Hepatocyte (in vitro differentiated cells): Measurements from ENCODE around the gene MB. TPM values are rescaled to one million over a fixed set of nuclear protein-coding genes. Genes with fewer than 3 reads are reported as not detected.

Experiments used
- DNase-seq: peaks from one replicate; pipeline ENCODE4 v3.0.0-alpha.2; 2016; ENCODE audit warnings: low spot score
- H2AFZ ChIP-seq: fragments of 200-600 bp; sonication (generic); 2 replicates; pipeline ENCODE4 v1.6.0; 2016; ENCODE audit warnings: antibody characterized with exemption, mild to moderate bottlenecking
- H3K27ac ChIP-seq: fragments of 200-600 bp; sonication (generic); 2 replicates; pipeline ENCODE4 v1.5.1; 2016; ENCODE audit warnings: mild to moderate bottlenecking
- H3K27me3 ChIP-seq: fragments of 200-600 bp; sonication (generic); 2 replicates; pipeline ENCODE4 v1.6.1; 2016
- H3K36me3 ChIP-seq: fragments of 200-600 bp; sonication (generic); replicated peaks from 2 replicates; pipeline ENCODE4 v1.5.1; 2016; ENCODE audit warnings: low read depth; ENCODE audit not compliant: insufficient read depth
- H3K4me1 ChIP-seq: fragments of 200-600 bp; sonication (generic); 2 replicates; pipeline ENCODE4 v1.5.1; 2016; ENCODE audit warnings: mild to moderate bottlenecking, moderate library complexity; ENCODE audit not compliant: insufficient read depth
- H3K4me2 ChIP-seq: fragments of 200-600 bp; sonication (generic); 2 replicates; pipeline ENCODE4 v1.6.0; 2016
- H3K4me3 ChIP-seq: fragments of 200-600 bp; sonication (generic); 2 replicates; pipeline ENCODE4 v1.5.1; 2016; ENCODE audit warnings: mild to moderate bottlenecking
- H3K79me2 ChIP-seq: fragments of 200-600 bp; sonication (generic); 2 replicates; pipeline ENCODE4 v1.6.0; 2017; ENCODE audit warnings: mild to moderate bottlenecking
- H3K9me2 ChIP-seq: fragments of 200-600 bp; sonication (generic); replicated peaks from 2 replicates; pipeline ENCODE4 v1.6.0; 2017; ENCODE audit warnings: mild to moderate bottlenecking; ENCODE audit not compliant: insufficient read depth
- H3K9me3 ChIP-seq: fragments of 200-600 bp; sonication (generic); 2 replicates; pipeline ENCODE4 v1.5.1; 2016; ENCODE audit warnings: low read depth, mild to moderate bottlenecking
- H4K20me1 ChIP-seq: fragments of 200-600 bp; sonication (generic); 2 replicates; pipeline ENCODE4 v1.6.0; 2016; ENCODE audit warnings: mild to moderate bottlenecking; ENCODE audit not compliant: insufficient read depth, poor library complexity, severe bottlenecking
- CTCF ChIP-seq: fragments of 200-600 bp; sonication (generic); IDR thresholded peaks from 2 replicates; pipeline ENCODE4 v1.5.1; 2016; ENCODE audit warnings: antibody characterized with exemption, mild to moderate bottlenecking; ENCODE audit not compliant: poor library complexity
- EZH2 ChIP-seq: fragments of 200-600 bp; sonication (generic); IDR thresholded peaks from 2 replicates; pipeline ENCODE4 v1.6.1; 2016; ENCODE audit warnings: antibody characterized with exemption, mild to moderate bottlenecking, borderline replicate concordance
- EZH2phosphoT487 ChIP-seq: fragments of 200-600 bp; sonication (generic); IDR thresholded peaks from one replicate; pipeline ENCODE4 v1.6.1; 2018; ENCODE audit warnings: antibody characterized with exemption, mild to moderate bottlenecking, low read depth, moderate library complexity; ENCODE audit not compliant: unreplicated experiment, severe bottlenecking
- WGBS: methylation state at CpG from one replicate; pipeline ENCODE4 v1.1.6; 2016; ENCODE audit warnings: low lambda C conversion rate; ENCODE audit errors: missing lambda C conversion rate; 5-methylcytosine and 5-hydroxymethylcytosine counted together
- polyA plus RNA-seq: library from polyadenylated mRNA; unstranded; fragments of >200 nt; fragmentation: Nextera tagmentation; extraction: Ambion mirVana; gene quantifications from 2 replicates; pipeline ENCODE4 v1.2.1, GENCODE V29; 2016
- total RNA-seq: library from RNA; depleted of rRNA; stranded (reverse); fragments of >200 nt; gene quantifications from 2 replicates; pipeline ENCODE4 v1.2.3, GENCODE V29; 2014

MB gene
- total and polyA plus RNA-seq, 2 experiments from 2014 or later: 0.64 TPM; not detected in 1

GRCh38 chr22:35601013-35601580, 16.0 kb downstream of the MB start:
- no peak for TF ChIP-seq EZH2
- H4K20me1 ChIP-seq: no peaks in the 10 kb centered on the region
- no peak overlapping the region for H3K4me2 ChIP-seq
- H3K36me3 ChIP-seq: no peaks in the 10 kb centered on the region
- no peak overlapping the region for H3K27ac ChIP-seq
- no peaks in the 10 kb centered on the region for H3K79me2 ChIP-seq
- WGBS: 96% methylated on average over 5 of the region's 5 CpGs
- no peak for DNase-seq
- no peaks in the 10 kb centered on the region for H3K9me2 ChIP-seq
- no peaks in the 10 kb centered on the region for H3K27me3 ChIP-seq
- H2AFZ ChIP-seq: no peak overlapping the region
- no peak overlapping the region for H3K4me3 ChIP-seq
- H3K4me1 ChIP-seq: no peaks in the 10 kb centered on the region
- H3K9me3 ChIP-seq: no peaks in the 10 kb centered on the region

GRCh38 chr22:35600476-35600875, 16.7 kb downstream of the MB start:
- WGBS: 84% methylated on average over 12 of the region's 12 CpGs
- DNase-seq: no peak
- no peak overlapping the region for H3K27ac ChIP-seq
- H3K4me2 ChIP-seq: no peak overlapping the region
- no peak for TF ChIP-seq EZH2phosphoT487
- no peak for TF ChIP-seq EZH2
- no peak for TF ChIP-seq CTCF
- no peaks in the 10 kb centered on the region for H3K9me3 ChIP-seq
- no peaks in the 10 kb centered on the region for H3K4me1 ChIP-seq
- H2AFZ ChIP-seq: no peak overlapping the region
- H4K20me1 ChIP-seq: no peaks in the 10 kb centered on the region
- no peaks in the 10 kb centered on the region for H3K79me2 ChIP-seq
- H3K9me2 ChIP-seq: no peaks in the 10 kb centered on the region
- no peaks in the 10 kb centered on the region for H3K36me3 ChIP-seq
- no peak overlapping the region for H3K4me3 ChIP-seq
- no peaks in the 10 kb centered on the region for H3K27me3 ChIP-seq

GRCh38 chr22:35599364-35599763, 17.8 kb downstream of the MB start:
- DNase-seq: no peak
- H3K27ac ChIP-seq: no peak overlapping the region
- WGBS: 95% methylated on average over 4 of the region's 4 CpGs
- no peak overlapping the region for H3K4me3 ChIP-seq
- H3K9me2 ChIP-seq: no peaks in the 10 kb centered on the region
- TF ChIP-seq EZH2phosphoT487: no peak
- TF ChIP-seq CTCF: no peak
- no peak for TF ChIP-seq EZH2
- no peaks in the 10 kb centered on the region for H4K20me1 ChIP-seq
- no peaks in the 10 kb centered on the region for H3K27me3 ChIP-seq
- H3K79me2 ChIP-seq: no peaks in the 10 kb centered on the region
- H3K4me1 ChIP-seq: no peaks in the 10 kb centered on the region
- H3K9me3 ChIP-seq: no peaks in the 10 kb centered on the region
- H3K36me3 ChIP-seq: no peaks in the 10 kb centered on the region
- H3K4me2 ChIP-seq: no peak overlapping the region
- no peak overlapping the region for H2AFZ ChIP-seq

- Histone ChIP-seq H3K9me2 (no peaks in the 10 kb centered on the region), H3K4me1 (no peaks in the 10 kb centered on the region), H3K36me3 (no peaks in the 10 kb centered on the region), H3K4me3 (no peak overlapping the region), H3K79me2 (no peaks in the 10 kb centered on the region), H3K4me2 (no peak overlapping the region), H3K27me3 (no peaks in the 10 kb centered on the region), H3K9me3 (no peaks in the 10 kb centered on the region), H4K20me1 (no peaks in the 10 kb centered on the region), H2AFZ (no peak overlapping the region), H3K27ac (no peak overlapping the region)
- TF ChIP-seq EZH2phosphoT487 (no peak), EZH2 (no peak), CTCF (no peak)
- no peak for DNase-seq
- WGBS: 96% methylated on average over 4 of the region's 4 CpGs
Observed at GRCh38 chr22:35598396-35598710, 18.8 kb downstream of the MB start.
